Esophagus squamous epithelium (tissue), 4 donors: ENCODE results near the gene FBXL7.

Experiments used
- POLR2A ChIP-seq, 4 donors: fragments of 450-650 bp; IDR thresholded peaks; one replicate each; pipeline ENCODE4 v1.6.1; 2017; ENCODE audit warnings: antibody characterized with exemption in 4 of 4, mild to moderate bottlenecking in 4 of 4, moderate library complexity in 3 of 4
- TF ChIP-seq, protein P1 (sequence below), 6 experiments: fragments of 450-650 bp in 4 of 6; fragments of 200-600 bp in 2 of 6; sonication (generic) in 2 of 6; IDR thresholded peaks; one replicate each; pipeline ENCODE4 v1.5.1; 2016 to 2019; ENCODE audit warnings: antibody characterized with exemption in 6 of 6, mild to moderate bottlenecking in 4 of 6, moderate library complexity in 4 of 6

DNA sequence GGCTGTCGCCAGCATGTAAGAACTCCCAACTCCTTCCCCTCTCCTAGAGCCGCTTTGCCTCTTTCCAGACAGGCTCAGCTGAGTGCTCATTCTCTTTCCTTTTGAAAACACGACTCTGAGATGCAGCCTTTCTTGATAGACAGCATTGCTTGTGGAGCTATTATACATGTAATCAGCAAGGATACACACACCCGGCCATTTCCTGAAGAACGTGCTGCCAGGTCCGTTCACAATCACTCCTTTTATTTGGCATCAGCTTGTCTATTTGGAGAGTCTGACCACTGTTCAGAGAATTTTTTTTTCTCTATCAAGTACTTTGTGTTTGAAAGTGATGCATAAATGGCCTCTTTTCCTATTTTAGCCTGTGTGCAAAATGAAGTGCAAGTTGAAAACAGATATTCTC, 351.0 kb downstream of the FBXL7 start:
- TF ChIP-seq, protein P1, sequence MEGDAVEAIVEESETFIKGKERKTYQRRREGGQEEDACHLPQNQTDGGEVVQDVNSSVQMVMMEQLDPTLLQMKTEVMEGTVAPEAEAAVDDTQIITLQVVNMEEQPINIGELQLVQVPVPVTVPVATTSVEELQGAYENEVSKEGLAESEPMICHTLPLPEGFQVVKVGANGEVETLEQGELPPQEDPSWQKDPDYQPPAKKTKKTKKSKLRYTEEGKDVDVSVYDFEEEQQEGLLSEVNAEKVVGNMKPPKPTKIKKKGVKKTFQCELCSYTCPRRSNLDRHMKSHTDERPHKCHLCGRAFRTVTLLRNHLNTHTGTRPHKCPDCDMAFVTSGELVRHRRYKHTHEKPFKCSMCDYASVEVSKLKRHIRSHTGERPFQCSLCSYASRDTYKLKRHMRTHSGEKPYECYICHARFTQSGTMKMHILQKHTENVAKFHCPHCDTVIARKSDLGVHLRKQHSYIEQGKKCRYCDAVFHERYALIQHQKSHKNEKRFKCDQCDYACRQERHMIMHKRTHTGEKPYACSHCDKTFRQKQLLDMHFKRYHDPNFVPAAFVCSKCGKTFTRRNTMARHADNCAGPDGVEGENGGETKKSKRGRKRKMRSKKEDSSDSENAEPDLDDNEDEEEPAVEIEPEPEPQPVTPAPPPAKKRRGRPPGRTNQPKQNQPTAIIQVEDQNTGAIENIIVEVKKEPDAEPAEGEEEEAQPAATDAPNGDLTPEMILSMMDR (IDR thresholded peaks at IDR 0.05): no peak
- TF ChIP-seq POLR2A (IDR thresholded peaks at IDR 0.05): no peak
